ENCODE results near the gene SNX25.

The SNX25 gene

GRCh38 chr4:185221491-185221890 is 12.1 kb downstream of the SNX25 start (continued):
- TF ChIP-seq ZNF473 (tag by site-specific recombination; IDR thresholded peaks at IDR 0.05) (no peak), ZNF658 (tag by site-specific recombination; IDR thresholded peaks at IDR 0.05) (no peak), ZNF433 (tag by site-specific recombination; IDR thresholded peaks at IDR 0.05; ENCODE audit: low read depth) (no peak)

GRCh38 chr4:185221912-185222311 is 12.5 kb downstream of the SNX25 start:
- POLR2A ChIA-PET, result no interaction called here
- CTCF ChIA-PET, result interaction anchor here (0.9 kb wide), 1 partner anchor 12 kb away, joined by 4 read pairs; no protein-coding TSS in a partner anchor
- Histone ChIP-seq H3K36me3 (ENCODE audit: control insufficient read depth in 2 of 2, insufficient read depth in 1 of 2, low read length in 2 of 2) (peaks cover 0 to 9% of the 10 kb centered on the region in 2 experiments; a peak in 2 of 3 replicates), H3K4me3 (ENCODE audit: low read depth, low read length) (no peak overlapping the region), H3K27ac (ENCODE audit: extremely low read depth, low read depth, low read length) (no peak overlapping the region), H3K4me1 (ENCODE audit: control insufficient read depth, insufficient read depth, low read length) (0 out of 2 replicates have a peak, but pooled peaks cover 2% of the 10 kb centered on the region), H3K9me3 (ENCODE audit: control insufficient read depth, insufficient read depth, low read depth, low read length) (no peaks in the 10 kb centered on the region)
- TF ChIP-seq ZBTB48 (tag by site-specific recombination; IDR thresholded peaks at IDR 0.05) (no peak), ZNF211 (tag by site-specific recombination; IDR thresholded peaks at IDR 0.05; ENCODE audit: low read depth) (peak; percentile 60; the same call in 1 of the 2 replicates), SETDB1 (IDR thresholded peaks at IDR 0.05; ENCODE audit: insufficient read length, low read length) (peak; percentile 69), SP3 (tag by site-specific recombination; IDR thresholded peaks at IDR 0.05) (no peak), ZBTB11 (tag by site-specific recombination; conservative IDR thresholded peaks at IDR 0.05; ENCODE audit: low read depth) (no peak), ELK4 (IDR thresholded peaks at IDR 0.05; ENCODE audit: borderline replicate concordance, low read depth, low read length) (no peak), ZNF426 (tag by site-specific recombination; IDR thresholded peaks at IDR 0.05) (no peak)

GRCh38 chr4:185222598-185222997 is 13.2 kb downstream of the SNX25 start:
- peaks cover 0 to 9% of the 10 kb centered on the region in 2 experiments; a peak in 2 of 3 replicates for H3K36me3 ChIP-seq (ENCODE audit: control insufficient read depth in 2 of 2, insufficient read depth in 1 of 2, low read length in 2 of 2)
- H3K27ac ChIP-seq (ENCODE audit: extremely low read depth, low read depth, low read length), result no peak overlapping the region
- ChIA-PET CTCF (interaction anchor here (0.6 to 0.9 kb wide), 2 partner anchors 38 to 217 kb away, joined by 3 to 4 read pairs; no protein-coding TSS in a partner anchor), POLR2A (no interaction called here)
- H3K9me3 ChIP-seq (ENCODE audit: control insufficient read depth, insufficient read depth, low read depth, low read length), result no peaks in the 10 kb centered on the region
- no peak overlapping the region for H3K4me3 ChIP-seq (ENCODE audit: low read depth, low read length)
- no peaks in the 10 kb centered on the region for H3K4me1 ChIP-seq (ENCODE audit: control insufficient read depth, insufficient read depth, low read length)
- TF ChIP-seq ZNF280C (tag by site-specific recombination; IDR thresholded peaks at IDR 0.05) (no peak), ZNF776 (tag by site-specific recombination; IDR thresholded peaks at IDR 0.05; ENCODE audit: borderline replicate concordance) (no peak), ZFP3 (tag by site-specific recombination; IDR thresholded peaks at IDR 0.05; ENCODE audit: low read depth) (no peak), INSM2 (tag by site-specific recombination; IDR thresholded peaks at IDR 0.05) (no peak), ZNF707 (tag by site-specific recombination; IDR thresholded peaks at IDR 0.05) (no peak), ZNF670 (tag by site-specific recombination; IDR thresholded peaks at IDR 0.05; ENCODE audit: low read depth) (no peak), ZNF132 (tag by site-specific recombination; IDR thresholded peaks at IDR 0.05; ENCODE audit: borderline replicate concordance) (no peak), ZNF692 (tag by site-specific recombination; IDR thresholded peaks at IDR 0.05) (no peak), ZSCAN23 (tag by site-specific recombination; IDR thresholded peaks at IDR 0.05) (no peak), ZNF837 (tag by site-specific recombination; IDR thresholded peaks at IDR 0.05) (no peak), ZNF558 (tag by site-specific recombination; IDR thresholded peaks at IDR 0.05) (no peak), ZNF791 (tag by site-specific recombination; IDR thresholded peaks at IDR 0.05) (no peak), GLIS2 (tag by site-specific recombination; IDR thresholded peaks at IDR 0.05) (no peak), ZNF37A (tag by site-specific recombination; IDR thresholded peaks at IDR 0.05) (no peak), ZIC2 (tag by site-specific recombination; IDR thresholded peaks at IDR 0.05) (no peak)
